ENCODE data around the gene PIP5K1C.

- TF ChIP-seq, protein P1, sequence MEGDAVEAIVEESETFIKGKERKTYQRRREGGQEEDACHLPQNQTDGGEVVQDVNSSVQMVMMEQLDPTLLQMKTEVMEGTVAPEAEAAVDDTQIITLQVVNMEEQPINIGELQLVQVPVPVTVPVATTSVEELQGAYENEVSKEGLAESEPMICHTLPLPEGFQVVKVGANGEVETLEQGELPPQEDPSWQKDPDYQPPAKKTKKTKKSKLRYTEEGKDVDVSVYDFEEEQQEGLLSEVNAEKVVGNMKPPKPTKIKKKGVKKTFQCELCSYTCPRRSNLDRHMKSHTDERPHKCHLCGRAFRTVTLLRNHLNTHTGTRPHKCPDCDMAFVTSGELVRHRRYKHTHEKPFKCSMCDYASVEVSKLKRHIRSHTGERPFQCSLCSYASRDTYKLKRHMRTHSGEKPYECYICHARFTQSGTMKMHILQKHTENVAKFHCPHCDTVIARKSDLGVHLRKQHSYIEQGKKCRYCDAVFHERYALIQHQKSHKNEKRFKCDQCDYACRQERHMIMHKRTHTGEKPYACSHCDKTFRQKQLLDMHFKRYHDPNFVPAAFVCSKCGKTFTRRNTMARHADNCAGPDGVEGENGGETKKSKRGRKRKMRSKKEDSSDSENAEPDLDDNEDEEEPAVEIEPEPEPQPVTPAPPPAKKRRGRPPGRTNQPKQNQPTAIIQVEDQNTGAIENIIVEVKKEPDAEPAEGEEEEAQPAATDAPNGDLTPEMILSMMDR (IDR thresholded peaks at IDR 0.05): no peak
- TF ChIP-seq EP300 (IDR thresholded peaks at IDR 0.05) (no peak), POLR2A (IDR thresholded peaks at IDR 0.05) (no peak)
Measured at GRCh38 chr19:3690551-3691371, 9.5 kb downstream of the PIP5K1C start.
